GM19351 (cell line): ENCODE measurements around the gene CCDC57.
"Not testable (repeated sequence)": the region's sequence is repeated elsewhere in the genome, so short reads cannot be mapped to it uniquely, and the experiment has no call there.

ENCODE experiments used
- ATAC-seq: cut with Tn5 transposase; IDR thresholded peaks from one replicate; pipeline ENCODE4 v1.9.1; 2021; ENCODE audit warnings: mild to moderate bottlenecking, moderate library complexity; ENCODE audit not compliant: unreplicated experiment

Gene CCDC57

DNA sequence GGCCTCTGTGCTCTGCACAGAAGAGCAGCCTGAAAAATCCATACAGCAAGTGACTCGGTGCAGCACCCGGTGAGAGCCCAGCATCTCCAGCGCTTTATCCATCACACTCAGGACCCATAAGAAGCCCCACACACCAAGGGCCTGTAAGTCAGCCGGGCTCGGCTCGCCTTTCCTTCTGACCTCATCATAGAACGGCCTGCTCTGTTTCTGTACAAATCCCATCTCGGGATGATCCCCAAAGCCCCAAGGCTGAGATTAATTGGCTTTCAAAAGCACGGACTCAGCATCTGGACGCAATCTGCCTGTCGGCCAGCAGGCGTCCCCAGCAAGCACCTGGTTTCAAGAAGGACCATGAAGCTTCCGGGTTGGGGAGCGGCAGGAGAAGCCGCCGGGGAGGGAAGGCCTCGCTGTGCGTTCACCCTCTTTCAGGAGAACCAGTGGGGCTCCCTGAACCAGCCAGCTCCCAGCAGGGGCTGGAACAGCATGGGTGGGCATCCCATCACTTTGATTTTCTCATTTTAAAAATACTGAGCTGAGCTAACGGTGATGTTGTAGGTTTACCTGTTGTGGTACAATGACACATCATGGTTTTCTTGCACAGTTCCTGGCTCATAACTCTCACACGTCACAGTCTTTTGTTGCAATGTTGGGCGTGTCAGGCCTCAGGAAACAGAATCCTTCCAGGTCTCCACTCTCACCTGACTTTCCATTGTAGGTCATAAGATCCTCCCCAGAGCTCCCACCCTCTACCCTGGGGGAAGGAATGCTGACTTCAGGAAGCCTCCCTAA, 6.7 kb downstream of the CCDC57 start:
- ATAC-seq, result no peak

DNA sequence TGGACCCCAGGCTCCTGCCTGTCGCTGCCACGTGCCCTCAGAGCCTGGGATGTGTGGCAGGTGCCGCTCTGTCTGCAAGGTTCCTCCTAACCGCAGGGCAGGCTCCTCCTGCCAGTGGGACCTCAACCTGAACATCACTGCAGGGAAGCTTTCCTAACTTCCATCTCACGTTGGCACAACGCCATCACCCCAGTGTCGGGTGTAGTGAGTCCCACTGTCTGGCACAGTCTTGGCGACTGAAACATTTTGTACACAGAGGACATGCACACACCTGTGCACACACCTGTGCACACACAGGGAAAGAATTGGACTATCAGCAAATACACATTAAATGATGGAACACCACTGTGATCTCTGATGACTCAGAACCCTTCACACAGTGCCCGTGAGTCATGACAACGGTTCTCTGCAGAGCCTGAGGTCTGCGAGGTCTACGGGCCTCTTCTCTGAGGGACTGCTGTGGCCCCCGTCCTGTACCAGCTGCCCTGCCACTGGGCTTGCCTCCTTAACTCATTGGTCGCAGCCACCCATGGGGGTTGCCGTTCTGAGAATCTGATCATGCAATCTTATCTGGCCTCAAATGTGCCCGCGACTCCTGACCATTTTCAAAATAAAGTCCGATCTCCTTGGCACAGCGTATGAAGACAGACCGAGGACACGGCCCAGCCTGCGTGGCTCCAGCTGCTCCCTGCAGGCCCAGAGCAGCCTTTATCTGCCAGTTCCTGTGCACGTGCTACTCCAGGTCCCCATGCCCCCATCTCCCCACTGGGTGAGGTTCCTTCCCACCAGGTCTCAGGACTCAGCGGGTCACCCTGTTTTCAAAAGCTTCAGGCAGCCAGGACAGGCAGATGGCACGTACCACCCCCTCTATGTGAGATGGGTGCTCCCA, 7.6 kb downstream of the CCDC57 start:
- no peak for ATAC-seq

DNA sequence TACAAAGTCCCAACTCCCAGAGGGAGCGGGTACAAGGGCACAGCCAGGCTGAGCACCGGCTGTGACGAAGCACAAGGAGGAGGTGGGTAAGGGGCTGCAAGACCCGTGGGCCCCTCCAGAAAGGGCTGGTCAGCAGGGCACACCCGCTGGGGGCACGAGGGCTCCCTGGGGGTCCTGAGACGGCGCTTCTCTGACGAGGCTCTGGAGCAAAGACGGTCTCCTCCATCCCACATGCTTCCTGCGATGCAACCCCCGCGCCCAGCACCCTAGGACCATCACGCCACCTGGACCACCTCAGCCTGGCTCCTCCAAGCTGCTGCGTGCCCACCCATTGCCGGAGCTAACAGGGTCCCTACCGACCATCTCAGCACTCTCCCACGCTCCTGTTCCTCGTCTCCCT, 8.7 kb downstream of the CCDC57 start:
- no peak for ATAC-seq

DNA sequence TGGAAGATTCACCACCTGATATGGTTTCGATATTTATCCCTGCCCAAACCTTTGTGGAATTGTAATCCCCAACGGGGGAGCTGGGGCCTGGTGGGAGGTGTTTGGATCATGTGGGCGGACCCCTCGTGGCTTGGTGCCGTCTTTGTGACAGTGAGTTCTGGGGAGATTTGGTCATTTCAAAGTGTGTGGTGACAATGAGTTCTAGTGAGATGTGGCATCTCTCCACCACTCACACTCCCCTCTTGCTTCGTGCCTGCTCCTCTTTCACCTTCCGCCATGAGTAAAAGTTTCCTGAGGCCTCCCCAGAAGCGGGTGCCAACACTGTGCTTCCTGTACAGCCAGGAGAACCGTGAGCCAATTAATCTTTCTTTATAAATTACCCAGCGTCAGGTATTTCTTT, 9.7 kb downstream of the CCDC57 start:
- no peak for ATAC-seq

DNA sequence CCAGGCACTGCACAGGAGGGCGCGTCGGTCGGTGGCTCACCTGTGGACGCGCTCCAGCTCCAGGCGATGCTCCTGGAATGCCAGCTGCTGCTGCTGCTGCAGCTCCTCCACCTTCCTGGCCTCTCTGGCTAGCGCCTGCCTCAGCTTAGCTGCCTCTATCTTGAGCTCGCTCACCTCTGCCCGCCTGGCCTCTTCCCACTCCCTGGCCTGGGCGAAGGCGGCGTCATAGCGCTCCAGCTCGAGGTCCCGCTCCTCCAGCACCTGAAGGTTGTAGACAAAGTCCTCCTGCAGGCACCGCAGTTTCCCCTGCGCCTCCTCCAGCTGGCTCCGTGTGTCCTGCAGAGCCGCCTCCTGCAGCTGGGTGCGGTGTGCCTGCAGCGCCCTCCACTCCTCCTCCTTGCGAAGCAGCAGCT, 11.1 kb downstream of the CCDC57 start:
- ATAC-seq, result no peak

DNA sequence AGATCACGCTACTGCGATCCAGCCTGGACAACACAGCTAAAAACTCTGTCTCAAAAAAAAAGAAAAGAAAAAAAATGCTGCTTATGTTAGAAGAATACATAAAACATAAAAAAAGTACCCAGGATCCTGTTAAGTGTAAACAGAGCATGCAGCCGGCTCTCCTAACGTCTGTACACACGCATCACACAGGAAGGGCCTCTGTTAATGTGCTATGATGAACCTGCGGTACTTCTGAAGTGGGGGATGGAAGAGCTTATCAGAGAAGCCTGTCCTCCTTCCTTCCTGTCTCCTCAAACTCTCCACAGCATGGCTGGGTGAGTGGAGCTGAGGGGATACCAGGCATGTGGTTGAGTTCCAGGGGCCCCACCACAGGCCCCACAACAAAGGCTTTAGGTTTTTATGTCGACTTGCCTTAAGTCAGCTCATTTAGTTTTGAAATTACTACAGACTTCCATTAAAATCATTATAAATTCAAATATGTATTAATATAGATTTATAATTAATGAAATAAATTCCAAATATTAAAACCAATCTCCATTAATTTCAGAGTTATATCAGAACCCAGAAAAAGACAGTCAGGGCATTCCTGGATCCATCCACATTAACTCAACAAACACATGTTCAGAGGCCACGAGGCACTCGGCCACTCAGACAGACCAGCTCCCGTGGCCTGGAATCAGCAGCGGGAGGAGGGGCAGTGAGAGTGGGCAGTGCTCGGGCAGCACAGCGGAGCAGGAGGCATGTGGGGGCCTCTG, 11.7 kb downstream of the CCDC57 start:
- no peak for ATAC-seq

DNA sequence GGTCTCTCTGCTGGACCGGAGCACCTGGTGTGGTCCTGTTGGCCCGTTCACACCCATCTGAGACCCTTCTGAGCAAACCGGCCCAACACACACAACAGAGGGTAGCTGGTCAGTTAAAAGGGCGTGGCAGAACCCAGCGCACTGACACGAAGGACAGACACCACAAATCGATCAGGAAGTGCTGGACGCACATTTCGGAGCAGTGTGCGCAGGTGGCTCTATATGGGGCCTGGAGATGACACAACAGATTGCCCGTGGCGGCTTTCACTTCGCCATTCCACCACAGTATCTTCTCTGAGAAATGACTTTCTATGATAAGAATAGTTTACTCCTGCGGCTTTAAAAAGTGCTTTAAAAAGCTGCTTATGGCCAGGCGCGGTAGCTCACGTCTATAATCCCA, 12.5 kb downstream of the CCDC57 start:
- ATAC-seq, result no peak

DNA sequence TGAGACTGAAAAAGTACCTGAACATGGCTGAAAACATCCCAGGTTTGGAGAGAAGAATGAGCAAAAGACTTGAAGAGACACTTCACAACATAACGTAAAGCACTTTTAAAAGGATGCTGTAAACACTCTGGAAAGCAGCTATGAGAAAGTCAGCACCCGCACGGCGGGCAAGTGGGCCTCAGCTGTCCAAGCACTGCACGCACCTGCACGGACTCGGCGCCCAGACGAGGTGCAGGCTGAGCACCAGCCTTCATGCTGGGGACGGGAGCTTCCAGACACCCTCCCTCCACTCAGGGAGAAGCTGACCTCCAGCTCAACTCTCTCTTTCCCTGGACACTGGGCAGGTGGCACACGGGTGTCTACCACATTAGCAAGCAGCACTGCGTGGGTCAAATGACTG, 13.1 kb downstream of the CCDC57 start:
- no peak for ATAC-seq

DNA sequence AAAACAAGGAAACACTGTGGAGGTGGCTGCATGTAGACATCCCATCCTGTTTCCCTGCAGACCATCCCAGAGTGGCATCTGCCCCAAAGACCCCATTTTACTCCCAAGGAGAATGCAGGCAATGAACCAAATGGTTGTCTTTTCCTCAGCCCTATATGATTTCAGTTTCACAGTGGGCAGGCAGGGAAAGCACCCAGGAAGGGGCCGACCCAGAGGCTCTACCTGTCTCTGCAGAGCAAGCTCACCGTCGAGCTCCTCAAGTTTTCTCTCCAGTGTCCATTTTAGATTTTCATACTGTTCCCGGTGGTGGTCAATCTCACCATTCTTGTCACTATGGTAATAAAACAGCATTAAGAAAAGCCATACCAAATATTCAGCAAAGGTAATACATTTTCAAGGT, 14.6 kb downstream of the CCDC57 start:
- no peak for ATAC-seq

DNA sequence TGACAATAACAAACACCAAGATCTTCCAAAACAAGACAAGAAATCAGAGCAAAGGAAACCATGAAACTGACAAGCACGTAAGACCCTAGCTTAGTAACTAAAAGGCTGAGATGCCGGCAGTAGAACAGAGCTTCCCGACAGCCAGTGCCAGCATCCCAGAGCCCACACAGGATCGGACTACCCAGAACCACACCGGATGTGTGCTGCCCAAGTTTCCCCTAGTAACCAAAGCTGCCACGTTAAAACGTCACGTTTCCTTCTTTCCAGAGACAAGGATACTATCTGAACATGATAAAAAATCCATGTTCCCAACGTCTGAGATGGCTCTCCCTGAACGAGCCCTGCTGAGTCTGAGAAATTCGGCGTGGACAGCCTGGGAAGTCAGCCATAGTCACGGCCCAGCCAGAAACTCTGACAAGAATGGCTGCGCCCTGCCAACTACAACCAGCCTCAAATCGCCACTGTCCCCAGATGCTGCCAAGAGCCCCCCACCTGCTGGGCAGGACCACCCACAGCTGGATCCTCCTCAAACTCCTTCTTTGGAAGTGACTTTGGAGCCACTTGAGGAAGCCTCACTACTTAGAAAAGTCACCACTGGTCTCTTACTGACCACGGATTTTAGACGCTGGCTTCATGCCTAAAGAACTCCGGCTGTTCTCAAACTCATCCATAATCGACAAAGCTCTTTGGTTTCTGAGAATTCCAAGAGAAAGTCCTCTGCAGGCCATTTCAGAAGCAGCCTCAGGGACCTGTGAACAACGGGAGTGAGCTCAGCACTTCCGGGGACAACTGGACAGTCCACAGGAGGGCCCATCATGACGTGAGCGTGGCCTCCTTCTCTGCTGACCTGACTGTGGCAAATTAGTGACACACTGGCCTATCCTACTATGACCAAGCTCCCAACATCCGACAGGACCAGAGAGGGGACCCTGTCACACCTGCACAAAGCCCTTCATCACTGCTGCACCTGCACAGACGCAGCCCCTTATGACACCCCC, 16.7 kb downstream of the CCDC57 start:
- ATAC-seq, result no peak

DNA sequence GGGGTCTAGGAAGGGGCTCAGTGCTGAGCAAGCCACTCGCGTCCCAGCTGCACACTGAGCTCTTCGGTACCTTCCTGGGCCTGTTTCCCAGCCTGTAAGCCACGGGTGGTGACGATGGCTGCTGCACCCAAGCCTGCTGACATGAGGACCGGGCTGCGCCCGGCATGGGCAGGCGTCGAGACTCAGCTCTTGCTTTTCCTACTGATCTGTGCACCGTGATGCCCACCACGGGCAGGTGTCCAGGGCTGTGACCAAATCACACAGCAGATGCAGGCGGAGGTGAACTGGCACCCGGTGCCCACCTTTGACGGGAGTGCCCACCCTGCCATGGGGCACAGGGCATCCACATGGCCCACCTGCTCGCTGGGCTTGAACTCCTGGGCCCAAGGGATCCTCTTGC, 17.9 kb downstream of the CCDC57 start:
- no peak for ATAC-seq

DNA sequence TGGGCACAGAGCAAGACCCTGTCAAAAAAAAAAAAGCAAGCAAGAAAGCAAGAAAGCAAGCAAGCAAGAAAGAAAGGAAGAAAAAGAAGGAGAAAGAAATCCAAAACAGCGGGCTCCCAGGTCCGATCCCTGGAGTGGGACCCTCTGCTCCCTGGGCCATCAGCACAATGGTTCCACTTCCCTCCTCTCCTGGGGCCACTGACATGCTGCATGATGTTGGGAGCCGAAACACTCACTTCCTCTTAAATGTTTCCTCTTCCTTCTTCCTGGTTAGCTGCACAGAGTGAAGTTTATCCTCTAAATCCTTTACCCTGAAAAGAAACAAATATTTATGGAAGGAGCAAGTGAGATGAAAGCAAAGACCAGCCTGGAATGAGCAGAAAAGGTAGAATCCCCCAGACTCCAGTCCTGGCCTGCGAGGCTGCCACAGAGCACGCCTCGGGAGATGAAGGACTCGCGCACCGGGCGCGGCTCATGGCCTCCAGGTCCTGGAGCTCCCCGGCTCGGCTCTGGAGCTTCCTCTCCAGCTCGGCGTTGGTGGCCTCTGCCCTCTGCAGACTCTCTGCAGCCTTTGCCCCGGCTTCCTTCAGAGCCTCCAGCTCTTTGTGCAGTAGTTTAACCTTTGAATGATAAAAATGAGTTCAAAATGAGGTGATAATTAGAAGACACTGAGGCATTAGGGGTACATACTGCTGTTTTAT, 19.0 kb downstream of the CCDC57 start:
- ATAC-seq, result no peak

DNA sequence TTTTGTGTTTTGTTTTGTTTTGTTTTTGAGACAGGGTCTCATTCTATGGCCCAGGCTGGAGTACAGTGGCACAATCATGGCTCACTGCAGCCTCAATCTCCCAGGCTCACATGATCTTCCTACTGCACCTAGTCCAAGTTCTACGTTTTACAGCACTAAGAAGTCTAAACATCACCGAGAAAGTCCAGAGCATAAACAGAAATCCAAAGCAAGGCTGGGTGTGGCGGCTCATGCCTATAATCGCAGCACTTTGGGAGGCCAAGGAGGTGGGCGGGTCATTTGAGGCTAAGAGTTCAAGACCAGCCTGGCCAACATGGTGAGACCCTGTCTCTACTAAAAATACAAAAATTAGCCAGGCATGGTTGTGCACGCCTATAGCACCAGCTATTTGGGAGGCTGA, 19.6 kb downstream of the CCDC57 start:
- not testable (repeated sequence) for ATAC-seq

DNA sequence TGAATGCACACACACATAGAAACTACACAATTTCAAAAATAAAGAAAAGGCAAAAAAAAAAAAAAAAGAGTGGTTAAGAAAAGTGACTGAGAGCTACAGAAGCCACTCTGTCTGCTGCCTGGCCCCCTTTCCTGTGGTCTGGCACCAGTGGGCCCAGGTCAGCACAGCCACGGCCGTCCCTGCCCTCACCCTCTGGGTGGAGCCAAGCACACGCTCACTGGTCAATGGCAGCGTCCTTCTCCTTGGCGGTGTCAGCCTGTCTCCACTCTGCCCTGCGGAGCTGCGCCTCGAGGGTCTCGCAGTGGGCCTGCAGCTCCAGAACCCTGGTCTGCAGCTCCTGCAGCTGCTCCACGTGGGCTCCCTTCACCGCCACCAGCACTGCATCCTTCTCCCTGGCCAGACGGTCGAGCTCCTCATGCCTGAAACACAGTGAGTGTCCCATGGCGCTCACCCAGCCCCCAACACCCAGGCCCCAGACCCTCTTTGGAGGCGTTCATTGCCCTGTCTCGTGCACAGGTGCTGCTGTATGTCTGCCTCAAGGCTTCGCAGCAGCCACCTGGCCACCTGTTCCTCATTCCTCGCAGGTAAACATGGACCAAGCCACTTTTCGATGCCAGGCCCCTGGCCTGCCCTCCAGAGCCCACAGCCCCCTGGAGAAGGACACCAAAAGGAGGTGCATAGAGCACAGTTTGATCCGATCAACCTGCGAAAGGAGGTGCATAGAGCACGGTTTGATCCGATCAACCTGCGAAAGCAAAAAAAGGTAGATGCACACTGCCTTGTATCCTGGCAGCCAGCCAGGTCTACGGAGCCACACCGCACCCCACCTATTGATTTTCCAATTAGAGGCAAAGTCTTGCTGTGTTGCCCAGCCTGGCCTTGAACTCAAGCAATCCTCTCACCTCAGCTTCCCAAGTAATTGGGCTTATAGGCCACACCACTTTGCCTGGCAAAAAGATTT, 24.4 kb downstream of the CCDC57 start:
- ATAC-seq, result no peak

DNA sequence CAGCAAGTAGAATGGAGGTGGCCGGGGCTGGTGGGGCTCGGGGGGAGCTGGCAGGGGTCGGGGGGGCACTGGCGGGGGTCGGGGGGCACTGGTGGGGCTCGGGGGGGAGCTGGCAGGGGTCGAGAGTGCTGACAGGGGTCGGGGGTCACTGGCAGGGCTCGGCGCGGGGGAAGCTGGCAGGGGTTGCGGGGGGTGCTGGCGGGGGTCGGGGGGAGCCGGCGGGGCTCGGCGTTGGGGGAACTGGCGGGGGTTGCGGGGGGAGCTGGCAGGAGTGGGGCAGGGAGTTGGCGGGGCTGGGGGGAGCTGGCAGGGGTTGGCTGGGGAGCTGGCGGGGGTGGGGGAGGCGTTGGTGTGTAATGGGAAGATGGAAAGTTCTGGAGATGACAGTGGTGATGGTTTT, 25.1 kb downstream of the CCDC57 start:
- ATAC-seq, result no peak

DNA sequence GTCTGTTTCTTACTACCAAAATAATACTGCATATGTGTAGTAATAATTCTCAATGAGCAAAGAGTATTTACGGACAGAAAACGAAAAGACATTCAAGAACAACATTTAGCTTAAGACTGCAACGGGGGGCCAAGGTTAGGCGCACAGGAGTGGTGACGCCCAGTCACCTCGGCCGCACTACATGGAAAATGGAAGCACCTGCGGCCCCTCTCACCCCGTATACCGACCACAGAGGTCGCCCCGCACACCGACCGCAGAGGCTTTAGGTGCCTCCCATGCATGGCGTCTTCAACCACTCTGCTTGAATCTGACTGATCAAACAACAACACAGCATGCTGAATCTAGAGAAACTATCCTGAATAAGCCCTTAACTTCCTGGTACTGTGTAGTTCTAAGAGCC, 26.4 kb downstream of the CCDC57 start:
- ATAC-seq, result no peak

DNA sequence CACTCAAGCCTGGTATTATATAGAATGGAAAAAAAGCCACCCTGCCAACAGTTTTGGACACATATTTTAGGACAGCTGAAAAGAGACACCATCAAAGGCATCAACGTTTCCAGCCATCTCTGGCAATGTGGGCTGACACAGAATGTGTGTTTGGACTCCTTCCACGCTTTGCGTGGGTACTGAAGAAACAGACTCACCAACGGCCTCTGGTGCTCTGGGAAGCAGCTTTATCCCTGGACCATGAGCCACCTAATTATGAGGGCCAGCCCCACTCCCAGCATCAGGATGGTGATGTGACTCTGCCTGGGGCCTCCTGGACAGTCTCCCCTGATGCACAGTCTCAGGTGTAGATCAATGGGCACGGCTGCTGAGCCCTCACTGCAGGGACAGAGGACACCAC, 27.9 kb downstream of the CCDC57 start:
- no peak for ATAC-seq

DNA sequence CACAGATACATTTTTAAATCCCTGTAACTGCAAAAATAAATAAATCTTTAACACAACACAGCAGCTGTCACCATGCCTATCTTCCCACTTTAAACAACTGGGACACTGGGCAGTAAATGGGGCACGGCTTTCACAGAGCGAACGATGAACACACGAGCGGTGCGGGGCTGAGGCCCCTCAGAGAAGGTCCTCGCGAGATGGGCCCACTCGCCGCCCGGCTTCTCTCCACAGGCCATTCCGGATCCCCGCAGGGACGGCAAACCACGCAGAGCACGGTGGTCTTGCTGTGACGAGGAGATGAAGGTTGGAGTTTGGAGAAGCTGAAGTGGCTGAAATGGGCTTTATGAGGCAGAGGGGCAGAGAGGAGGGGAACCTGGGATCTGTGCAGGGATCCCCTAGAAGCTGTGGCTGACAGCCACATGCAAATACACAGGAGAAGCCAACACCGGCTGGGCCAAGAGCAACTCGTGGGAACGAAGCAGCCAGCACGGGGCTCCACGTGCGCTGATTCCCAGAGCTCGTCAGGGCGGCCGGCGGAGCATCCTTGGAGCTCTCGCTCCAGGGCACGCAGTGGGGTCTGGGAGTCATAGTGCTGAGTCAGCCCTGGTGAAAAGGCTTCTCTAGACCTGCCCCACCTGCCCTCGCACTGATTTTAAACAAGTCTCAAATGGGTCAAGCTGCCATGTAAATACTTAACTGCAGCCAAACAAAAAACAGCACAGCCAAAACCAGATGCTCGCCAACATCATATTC, 31.7 kb downstream of the CCDC57 start:
- no peak for ATAC-seq
